ENCODE measurements around the gene ATG7.

DNA sequence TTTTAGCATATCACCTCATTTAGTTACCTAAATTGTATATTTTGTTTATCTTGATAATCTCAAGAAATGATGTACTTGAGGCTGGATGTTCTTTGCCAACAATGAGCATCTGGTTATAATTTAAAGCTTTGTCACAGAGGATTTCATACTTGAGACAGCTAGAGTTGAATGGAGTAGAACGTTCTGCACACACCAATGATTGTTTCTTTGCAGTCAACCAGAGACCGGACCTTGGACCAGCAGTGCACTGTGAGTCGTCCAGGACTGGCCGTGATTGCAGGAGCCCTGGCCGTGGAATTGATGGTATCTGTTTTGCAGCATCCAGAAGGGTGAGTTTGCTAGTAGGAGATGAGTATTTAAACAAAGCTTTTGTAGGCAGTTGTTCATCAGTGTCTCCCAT, 90.4 kb downstream of the ATG7 start:
- no peak for TF ChIP-seq EZH2 (IDR thresholded peaks at IDR 0.05)
- TF ChIP-seq FOXP2 (optimal IDR thresholded peaks at IDR 0.05; ENCODE audit: control extremely low read depth, extremely low read length, insufficient read depth): no peak
- no peak for TF ChIP-seq POLR2AphosphoS5 (IDR thresholded peaks at IDR 0.05; ENCODE audit: borderline replicate concordance, low read depth, low read length)

All from SK-N-MC (cell line).